H1 (cell line): ENCODE measurements around the gene ITSN1. TPM values are rescaled to one million over a fixed set of nuclear protein-coding genes. Genes with fewer than 3 reads are reported as not detected.

Source experiments
- CHD2 ChIP-seq: IDR thresholded peaks from 2 replicates; pipeline ENCODE4 v1.6.1; 2012; ENCODE audit warnings: low read length, improper control_type of control experiment
- EP300 ChIP-seq, 2 experiments: IDR thresholded peaks; 1 replicate in 1 of 2; 2 replicates in 1 of 2; pipeline ENCODE4 v1.6.1; 2011 to 2012; ENCODE audit warnings: low read depth in 2 of 2, low read length in 2 of 2, mild to moderate bottlenecking in 2 of 2, borderline replicate concordance in 1 of 2, inconsistent platforms in 1 of 2, moderate library complexity in 1 of 2
- GTF2F1 ChIP-seq: IDR thresholded peaks from 2 replicates; pipeline ENCODE4 v1.6.1; 2012; ENCODE audit warnings: low read depth, low read length, improper control_type of control experiment, borderline replicate concordance
- POLR2AphosphoS5 ChIP-seq: IDR thresholded peaks from 2 replicates; pipeline ENCODE4 v1.6.1; 2011; ENCODE audit warnings: low read depth, low read length
- RAD21 ChIP-seq, 2 experiments: IDR thresholded peaks in 1 of 2; conservative IDR thresholded peaks in 1 of 2; 2 replicates each; pipeline ENCODE4 v1.6.1; 2011; ENCODE audit warnings: low read depth in 2 of 2, low read length in 2 of 2, improper control_type of control experiment in 1 of 2, inconsistent platforms in 1 of 2, mild to moderate bottlenecking in 1 of 2, moderate library complexity in 1 of 2
- SAP30 ChIP-seq: fragments of 300-600 bp; sonication (generic); IDR thresholded peaks from 2 replicates; pipeline ENCODE4 v1.7.1; 2012; ENCODE audit warnings: low read length, moderate library complexity, mild to moderate bottlenecking, inconsistent platforms; ENCODE audit not compliant: insufficient read depth, insufficient replicate concordance
- SP2 ChIP-seq: IDR thresholded peaks from 2 replicates; pipeline ENCODE4 v1.6.1; 2012; ENCODE audit warnings: mild to moderate bottlenecking, low read length, inconsistent platforms
- SP4 ChIP-seq: IDR thresholded peaks from 2 replicates; pipeline ENCODE4 v1.6.1; 2012; ENCODE audit warnings: low read length, inconsistent platforms
- TEAD4 ChIP-seq: IDR thresholded peaks from 2 replicates; pipeline ENCODE4 v1.6.1; 2012; ENCODE audit warnings: low read depth, low read length, inconsistent platforms, mixed read lengths
- polyA plus RNA-seq, 7 experiments: library from polyadenylated mRNA; depleted of rRNA in 3 of 7; stranded (reverse) in 5 of 7; unstranded in 2 of 7; fragments of >200 nt in 5 of 7; fragments of 200-250 nt in 2 of 7; gene quantifications; 1 replicate in 5 of 7; 2 replicates in 1 of 7; 4 replicates in 1 of 7; pipeline versions ENCODE4 v1.2.1 to v1.2.3, GENCODE V29; 2011 to 2013; ENCODE audit warnings: missing spikeins in 2 of 7, mixed read lengths in 2 of 7
- total RNA-seq: library from RNA; stranded (reverse); fragmentation: NEBNext Ultra II Directional; extraction: Animal tissue kit (Norgen Biotek cat#: 25700); gene quantifications from 2 replicates; pipeline ENCODE4 v1.2.1, GENCODE V29; 2021
- TF ChIP-seq, protein P1 (sequence below): fragments of 300-600 bp; sonication (generic); IDR thresholded peaks from 2 replicates; pipeline ENCODE4 v1.7.1; 2012; ENCODE audit warnings: low read length, moderate library complexity, mild to moderate bottlenecking, inconsistent platforms; ENCODE audit not compliant: insufficient replicate concordance

ITSN1 gene
- total and polyA plus RNA-seq, 2 of the 8 experiments (the other 6 are each of a cell fraction or from before 2014, with no cell fraction given), result 60.8 to 78.1 TPM

DNA sequence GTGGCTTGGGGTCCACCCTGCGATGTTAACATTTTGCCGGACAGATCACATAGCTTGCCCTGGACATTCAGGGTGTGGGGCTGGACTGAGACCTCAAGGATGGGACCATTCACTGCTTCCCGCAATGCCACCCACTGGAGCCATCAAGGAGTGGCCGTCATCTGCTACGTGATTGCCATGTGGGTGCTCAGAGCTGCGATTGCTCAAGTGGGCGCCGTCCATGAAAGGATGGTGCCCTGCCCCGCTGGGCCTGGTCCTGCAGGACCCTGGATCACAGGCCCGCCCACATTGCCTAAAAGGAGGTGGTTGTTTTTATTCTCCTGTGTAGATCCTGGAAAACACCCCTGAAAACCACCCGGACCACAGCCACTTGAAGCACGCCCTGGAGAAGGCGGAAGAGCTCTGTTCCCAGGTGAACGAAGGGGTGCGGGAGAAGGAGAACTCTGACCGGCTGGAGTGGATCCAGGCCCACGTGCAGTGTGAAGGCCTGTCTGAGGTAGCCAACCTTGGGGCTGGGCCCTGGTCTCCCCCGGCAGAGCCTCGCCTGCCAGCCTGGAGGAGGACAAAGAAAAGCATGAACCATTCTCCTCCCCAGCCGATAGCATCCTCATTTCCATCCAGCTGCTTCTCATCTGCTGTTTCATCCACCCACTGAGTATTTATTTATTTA lies 232.9 kb downstream of the ITSN1 start (continued):
- TF ChIP-seq, protein P1, sequence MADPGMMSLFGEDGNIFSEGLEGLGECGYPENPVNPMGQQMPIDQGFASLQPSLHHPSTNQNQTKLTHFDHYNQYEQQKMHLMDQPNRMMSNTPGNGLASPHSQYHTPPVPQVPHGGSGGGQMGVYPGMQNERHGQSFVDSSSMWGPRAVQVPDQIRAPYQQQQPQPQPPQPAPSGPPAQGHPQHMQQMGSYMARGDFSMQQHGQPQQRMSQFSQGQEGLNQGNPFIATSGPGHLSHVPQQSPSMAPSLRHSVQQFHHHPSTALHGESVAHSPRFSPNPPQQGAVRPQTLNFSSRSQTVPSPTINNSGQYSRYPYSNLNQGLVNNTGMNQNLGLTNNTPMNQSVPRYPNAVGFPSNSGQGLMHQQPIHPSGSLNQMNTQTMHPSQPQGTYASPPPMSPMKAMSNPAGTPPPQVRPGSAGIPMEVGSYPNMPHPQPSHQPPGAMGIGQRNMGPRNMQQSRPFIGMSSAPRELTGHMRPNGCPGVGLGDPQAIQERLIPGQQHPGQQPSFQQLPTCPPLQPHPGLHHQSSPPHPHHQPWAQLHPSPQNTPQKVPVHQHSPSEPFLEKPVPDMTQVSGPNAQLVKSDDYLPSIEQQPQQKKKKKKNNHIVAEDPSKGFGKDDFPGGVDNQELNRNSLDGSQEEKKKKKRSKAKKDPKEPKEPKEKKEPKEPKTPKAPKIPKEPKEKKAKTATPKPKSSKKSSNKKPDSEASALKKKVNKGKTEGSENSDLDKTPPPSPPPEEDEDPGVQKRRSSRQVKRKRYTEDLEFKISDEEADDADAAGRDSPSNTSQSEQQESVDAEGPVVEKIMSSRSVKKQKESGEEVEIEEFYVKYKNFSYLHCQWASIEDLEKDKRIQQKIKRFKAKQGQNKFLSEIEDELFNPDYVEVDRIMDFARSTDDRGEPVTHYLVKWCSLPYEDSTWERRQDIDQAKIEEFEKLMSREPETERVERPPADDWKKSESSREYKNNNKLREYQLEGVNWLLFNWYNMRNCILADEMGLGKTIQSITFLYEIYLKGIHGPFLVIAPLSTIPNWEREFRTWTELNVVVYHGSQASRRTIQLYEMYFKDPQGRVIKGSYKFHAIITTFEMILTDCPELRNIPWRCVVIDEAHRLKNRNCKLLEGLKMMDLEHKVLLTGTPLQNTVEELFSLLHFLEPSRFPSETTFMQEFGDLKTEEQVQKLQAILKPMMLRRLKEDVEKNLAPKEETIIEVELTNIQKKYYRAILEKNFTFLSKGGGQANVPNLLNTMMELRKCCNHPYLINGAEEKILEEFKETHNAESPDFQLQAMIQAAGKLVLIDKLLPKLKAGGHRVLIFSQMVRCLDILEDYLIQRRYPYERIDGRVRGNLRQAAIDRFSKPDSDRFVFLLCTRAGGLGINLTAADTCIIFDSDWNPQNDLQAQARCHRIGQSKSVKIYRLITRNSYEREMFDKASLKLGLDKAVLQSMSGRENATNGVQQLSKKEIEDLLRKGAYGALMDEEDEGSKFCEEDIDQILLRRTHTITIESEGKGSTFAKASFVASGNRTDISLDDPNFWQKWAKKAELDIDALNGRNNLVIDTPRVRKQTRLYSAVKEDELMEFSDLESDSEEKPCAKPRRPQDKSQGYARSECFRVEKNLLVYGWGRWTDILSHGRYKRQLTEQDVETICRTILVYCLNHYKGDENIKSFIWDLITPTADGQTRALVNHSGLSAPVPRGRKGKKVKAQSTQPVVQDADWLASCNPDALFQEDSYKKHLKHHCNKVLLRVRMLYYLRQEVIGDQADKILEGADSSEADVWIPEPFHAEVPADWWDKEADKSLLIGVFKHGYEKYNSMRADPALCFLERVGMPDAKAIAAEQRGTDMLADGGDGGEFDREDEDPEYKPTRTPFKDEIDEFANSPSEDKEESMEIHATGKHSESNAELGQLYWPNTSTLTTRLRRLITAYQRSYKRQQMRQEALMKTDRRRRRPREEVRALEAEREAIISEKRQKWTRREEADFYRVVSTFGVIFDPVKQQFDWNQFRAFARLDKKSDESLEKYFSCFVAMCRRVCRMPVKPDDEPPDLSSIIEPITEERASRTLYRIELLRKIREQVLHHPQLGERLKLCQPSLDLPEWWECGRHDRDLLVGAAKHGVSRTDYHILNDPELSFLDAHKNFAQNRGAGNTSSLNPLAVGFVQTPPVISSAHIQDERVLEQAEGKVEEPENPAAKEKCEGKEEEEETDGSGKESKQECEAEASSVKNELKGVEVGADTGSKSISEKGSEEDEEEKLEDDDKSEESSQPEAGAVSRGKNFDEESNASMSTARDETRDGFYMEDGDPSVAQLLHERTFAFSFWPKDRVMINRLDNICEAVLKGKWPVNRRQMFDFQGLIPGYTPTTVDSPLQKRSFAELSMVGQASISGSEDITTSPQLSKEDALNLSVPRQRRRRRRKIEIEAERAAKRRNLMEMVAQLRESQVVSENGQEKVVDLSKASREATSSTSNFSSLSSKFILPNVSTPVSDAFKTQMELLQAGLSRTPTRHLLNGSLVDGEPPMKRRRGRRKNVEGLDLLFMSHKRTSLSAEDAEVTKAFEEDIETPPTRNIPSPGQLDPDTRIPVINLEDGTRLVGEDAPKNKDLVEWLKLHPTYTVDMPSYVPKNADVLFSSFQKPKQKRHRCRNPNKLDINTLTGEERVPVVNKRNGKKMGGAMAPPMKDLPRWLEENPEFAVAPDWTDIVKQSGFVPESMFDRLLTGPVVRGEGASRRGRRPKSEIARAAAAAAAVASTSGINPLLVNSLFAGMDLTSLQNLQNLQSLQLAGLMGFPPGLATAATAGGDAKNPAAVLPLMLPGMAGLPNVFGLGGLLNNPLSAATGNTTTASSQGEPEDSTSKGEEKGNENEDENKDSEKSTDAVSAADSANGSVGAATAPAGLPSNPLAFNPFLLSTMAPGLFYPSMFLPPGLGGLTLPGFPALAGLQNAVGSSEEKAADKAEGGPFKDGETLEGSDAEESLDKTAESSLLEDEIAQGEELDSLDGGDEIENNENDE, result no peak
- TF ChIP-seq SAP30, result no peak
- no peak for TF ChIP-seq POLR2AphosphoS5
- TF ChIP-seq SP4, result no peak
- TF ChIP-seq CHD2, result no peak
- no peak for TF ChIP-seq RAD21 (IDR thresholded peaks at IDR 0.05 in 1 of 2, conservative IDR thresholded peaks at IDR 0.05 in 1 of 2; ENCODE audit: low read depth in 2 of 2, low read length in 2 of 2)
- no peak for TF ChIP-seq SP2
- no peak for TF ChIP-seq TEAD4
- no peak for TF ChIP-seq EP300 (IDR thresholded peaks at IDR 0.05; ENCODE audit: borderline replicate concordance in 1 of 2, low read depth in 2 of 2, low read length in 2 of 2)
- TF ChIP-seq GTF2F1, result no peak
